Body of pancreas (tissue), 4 donors: Measurements from ENCODE around the gene ADCK2. TPM values are rescaled to one million over a fixed set of nuclear protein-coding genes. Genes with fewer than 3 reads are reported as not detected.

Source experiments
- ATAC-seq: fragments of 150-250 bp; one replicate; pipeline ENCODE4 v1.9.1; 2016
- DNase-seq, 4 donors: peaks; one replicate each; pipeline ENCODE4 v3.0.0-alpha.2; 2019
- H3K27ac ChIP-seq, 4 donors: fragments of 200-600 bp; sonication (generic); 1 replicate in 3 of 4; 2 replicates in 1 of 4; pipeline versions ENCODE4 v1.5.1 to v1.6.1; 2016 to 2019; ENCODE audit warnings: mild to moderate bottlenecking in 1 of 4, mixed read lengths in 1 of 4, moderate library complexity in 1 of 4
- H3K27me3 ChIP-seq, 2 donors: fragments of 200-600 bp; sonication (generic); one replicate each; pipeline ENCODE4 v1.6.0; 2016; ENCODE audit warnings: mild to moderate bottlenecking in 1 of 2
- H3K36me3 ChIP-seq, 2 donors: fragments of 200-600 bp; sonication (generic); replicated peaks in 1 of 2; 2 replicates each; pipeline ENCODE4 v1.5.1; 2016; ENCODE audit warnings: low read depth in 2 of 2; ENCODE audit not compliant: insufficient read depth in 1 of 2
- H3K4me1 ChIP-seq: fragments of 200-600 bp; sonication (generic); one replicate; pipeline ENCODE4 v1.6.0; 2016
- H3K4me3 ChIP-seq, 2 donors: fragments of 200-600 bp; sonication (generic); 1 replicate in 1 of 2; 2 replicates in 1 of 2; pipeline ENCODE4 v1.5.1; 2016 to 2019
- H3K9me3 ChIP-seq, 3 donors: fragments of 200-600 bp; sonication (generic); 1 replicate in 2 of 3; 2 replicates in 1 of 3; pipeline ENCODE4 v1.5.1; 2016
- POLR2A ChIP-seq, 3 donors: fragments of 450-650 bp; IDR thresholded peaks; one replicate each; pipeline ENCODE4 v1.6.1; 2016; ENCODE audit warnings: antibody characterized with exemption in 3 of 3, mild to moderate bottlenecking in 2 of 3
- WGBS, 2 donors: methylation state at CpG; one replicate each; pipeline ENCODE4 v1.1.5; 2017; 5-methylcytosine and 5-hydroxymethylcytosine counted together
- intact Hi-C: fragments of 100-400 bp; cut with DNase I; formaldehyde crosslinking; loops from one replicate; pipeline ENCODE4 v1.15.1; 2023
- total RNA-seq, 2 donors: library from RNA; depleted of rRNA; stranded (reverse); fragments of >200 nt; gene quantifications; one replicate each; pipeline ENCODE4 v1.1.0, GENCODE V29; 2016
- TF ChIP-seq, protein P1 (sequence below), 7 experiments: fragments of 450-650 bp in 4 of 7; fragments of 200-600 bp in 3 of 7; sonication (generic) in 3 of 7; IDR thresholded peaks; one replicate each; pipeline ENCODE4 v1.5.1; 2016 to 2019; ENCODE audit warnings: antibody characterized with exemption in 7 of 7

ADCK2 gene
- total RNA-seq, 2 donors from 2014 or later, result 16.1 to 21.1 TPM

DNA sequence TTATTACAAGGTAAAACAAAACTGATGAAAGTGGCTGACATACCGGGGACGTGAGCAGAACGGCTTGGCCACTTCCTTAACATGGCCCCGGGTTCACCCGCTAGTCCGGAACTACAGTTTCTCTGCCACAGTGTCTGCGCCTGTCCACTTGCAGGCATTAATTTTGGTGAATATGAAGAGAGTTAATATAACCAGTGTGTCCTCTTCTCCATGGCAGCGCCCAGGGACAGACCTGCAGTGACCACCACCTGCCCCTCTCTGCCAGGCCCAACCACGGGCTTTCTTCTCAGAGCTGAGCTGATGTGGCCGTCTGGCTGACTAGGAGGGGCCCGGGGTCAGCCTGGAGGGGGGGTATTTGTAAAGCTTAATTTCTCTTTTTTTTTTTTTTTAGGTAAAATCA, 22.6 kb downstream of the ADCK2 start:
- DNase-seq, result no peak
- intact Hi-C loops, result no loop called here
- H3K27me3 ChIP-seq, result no peaks in the 10 kb centered on the region
- H3K4me3 ChIP-seq, result no peak overlapping the region
- no peak for ATAC-seq
- TF ChIP-seq, protein P1, sequence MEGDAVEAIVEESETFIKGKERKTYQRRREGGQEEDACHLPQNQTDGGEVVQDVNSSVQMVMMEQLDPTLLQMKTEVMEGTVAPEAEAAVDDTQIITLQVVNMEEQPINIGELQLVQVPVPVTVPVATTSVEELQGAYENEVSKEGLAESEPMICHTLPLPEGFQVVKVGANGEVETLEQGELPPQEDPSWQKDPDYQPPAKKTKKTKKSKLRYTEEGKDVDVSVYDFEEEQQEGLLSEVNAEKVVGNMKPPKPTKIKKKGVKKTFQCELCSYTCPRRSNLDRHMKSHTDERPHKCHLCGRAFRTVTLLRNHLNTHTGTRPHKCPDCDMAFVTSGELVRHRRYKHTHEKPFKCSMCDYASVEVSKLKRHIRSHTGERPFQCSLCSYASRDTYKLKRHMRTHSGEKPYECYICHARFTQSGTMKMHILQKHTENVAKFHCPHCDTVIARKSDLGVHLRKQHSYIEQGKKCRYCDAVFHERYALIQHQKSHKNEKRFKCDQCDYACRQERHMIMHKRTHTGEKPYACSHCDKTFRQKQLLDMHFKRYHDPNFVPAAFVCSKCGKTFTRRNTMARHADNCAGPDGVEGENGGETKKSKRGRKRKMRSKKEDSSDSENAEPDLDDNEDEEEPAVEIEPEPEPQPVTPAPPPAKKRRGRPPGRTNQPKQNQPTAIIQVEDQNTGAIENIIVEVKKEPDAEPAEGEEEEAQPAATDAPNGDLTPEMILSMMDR (IDR thresholded peaks at IDR 0.05), result no peak
- no peak for TF ChIP-seq POLR2A (IDR thresholded peaks at IDR 0.05)
- peak overlapping the region in 2 of 4 donors; percentile 78 to 94 for H3K27ac ChIP-seq
- H3K4me1 ChIP-seq, result peaks cover 17% of the 10 kb centered on the region
- no peaks in the 10 kb centered on the region for H3K36me3 ChIP-seq
- WGBS, 2 donors, result 88 to 90% methylated on average over 11 of the region's 11 CpGs
- no peaks in the 10 kb centered on the region for H3K9me3 ChIP-seq

DNA sequence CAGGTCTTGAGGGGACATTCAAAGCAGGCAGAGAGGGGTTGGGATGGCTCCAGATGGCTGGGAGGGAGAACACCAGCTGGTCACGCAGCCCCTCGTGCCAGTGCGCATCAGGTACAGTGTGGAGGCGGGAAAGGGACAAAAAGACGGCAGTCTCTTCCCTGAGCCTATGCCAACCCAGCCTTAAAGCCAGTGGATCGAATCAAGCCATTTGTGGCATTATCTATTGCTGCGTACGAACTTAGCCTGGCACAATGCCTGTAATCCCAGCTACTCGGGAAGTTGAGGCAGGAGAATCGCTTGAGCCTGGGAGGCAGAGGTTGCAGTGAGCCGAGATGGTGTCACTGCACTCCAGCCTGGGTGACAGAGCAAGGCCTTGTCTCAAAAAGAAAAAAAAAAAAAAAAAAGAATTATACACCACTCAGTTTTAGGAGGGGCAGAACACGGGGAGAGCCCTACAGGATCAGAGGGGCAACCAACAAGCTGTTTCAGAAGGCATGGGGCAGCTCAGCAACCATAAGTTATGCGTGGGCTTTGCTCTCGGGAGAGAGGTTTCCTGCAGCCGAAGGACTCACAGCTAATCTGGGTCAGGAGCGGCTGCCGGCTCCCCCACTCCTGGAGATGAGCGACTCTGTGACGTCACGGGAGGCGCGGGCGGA, 23.4 kb downstream of the ADCK2 start:
- no peaks in the 10 kb centered on the region for H3K36me3 ChIP-seq
- 22 to 30% methylated on average over 15 to 16 of the region's 23 CpGs for WGBS, 2 donors
- TF ChIP-seq POLR2A (IDR thresholded peaks at IDR 0.05), result no peak
- TF ChIP-seq, protein P1 (IDR thresholded peaks at IDR 0.05), result no peak
- H3K27me3 ChIP-seq, result no peaks in the 10 kb centered on the region
- peak overlapping the region; percentile 78 to 94 (median 88) for H3K27ac ChIP-seq
- ATAC-seq, result no peak
- peak; percentile 93 to 94 (median 93) for DNase-seq
- H3K4me1 ChIP-seq, result peaks cover 17% of the 10 kb centered on the region
- no peaks in the 10 kb centered on the region for H3K9me3 ChIP-seq
- peak overlapping the region; percentile 93 to 97 for H3K4me3 ChIP-seq
- intact Hi-C loops, result no loop called here

DNA sequence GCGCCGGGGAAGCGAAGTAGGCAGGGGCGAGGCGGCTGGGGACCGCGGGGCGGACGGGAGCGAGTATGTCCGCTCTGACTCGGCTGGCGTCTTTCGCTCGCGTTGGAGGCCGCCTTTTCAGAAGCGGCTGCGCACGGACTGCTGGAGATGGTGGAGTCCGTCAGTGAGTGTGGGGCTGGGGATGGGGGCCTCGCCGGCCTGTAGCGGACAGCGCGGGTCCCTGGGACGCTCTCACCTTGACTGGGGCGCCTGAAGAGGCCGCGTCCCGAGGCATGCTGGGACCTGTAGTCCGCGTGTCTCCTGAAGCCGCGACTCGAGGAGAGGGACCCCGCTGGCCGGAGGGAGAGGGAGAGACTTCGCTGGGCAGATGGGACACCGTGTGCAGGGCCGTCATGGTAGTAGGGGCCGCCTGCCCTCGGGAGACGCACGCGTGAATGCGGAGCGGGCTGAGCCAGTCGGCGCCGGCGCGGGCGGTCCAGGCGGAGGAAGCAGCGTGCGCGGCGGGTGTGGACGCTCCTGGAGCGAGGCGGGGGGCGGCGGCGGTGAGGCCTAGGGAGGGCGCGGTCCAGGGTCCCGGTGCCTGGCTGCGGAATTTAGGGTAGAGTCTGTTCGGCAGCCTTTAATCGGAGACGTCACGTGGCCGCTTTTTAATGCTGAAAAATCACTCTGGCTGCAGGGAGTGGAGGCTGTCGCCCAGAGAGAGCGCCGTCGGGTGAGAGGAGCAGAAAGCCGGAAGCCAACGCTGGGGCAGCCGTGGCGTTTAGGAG, 24.1 kb downstream of the ADCK2 start, which contains the start of gene NDUFB2:
Gene NDUFB2 (plus strand): TSS at position 29 of the 767 bp plus-strand sequence. CDS start 37 bp downstream, at position 66.
- intact Hi-C loops, result no loop called here

DNA sequence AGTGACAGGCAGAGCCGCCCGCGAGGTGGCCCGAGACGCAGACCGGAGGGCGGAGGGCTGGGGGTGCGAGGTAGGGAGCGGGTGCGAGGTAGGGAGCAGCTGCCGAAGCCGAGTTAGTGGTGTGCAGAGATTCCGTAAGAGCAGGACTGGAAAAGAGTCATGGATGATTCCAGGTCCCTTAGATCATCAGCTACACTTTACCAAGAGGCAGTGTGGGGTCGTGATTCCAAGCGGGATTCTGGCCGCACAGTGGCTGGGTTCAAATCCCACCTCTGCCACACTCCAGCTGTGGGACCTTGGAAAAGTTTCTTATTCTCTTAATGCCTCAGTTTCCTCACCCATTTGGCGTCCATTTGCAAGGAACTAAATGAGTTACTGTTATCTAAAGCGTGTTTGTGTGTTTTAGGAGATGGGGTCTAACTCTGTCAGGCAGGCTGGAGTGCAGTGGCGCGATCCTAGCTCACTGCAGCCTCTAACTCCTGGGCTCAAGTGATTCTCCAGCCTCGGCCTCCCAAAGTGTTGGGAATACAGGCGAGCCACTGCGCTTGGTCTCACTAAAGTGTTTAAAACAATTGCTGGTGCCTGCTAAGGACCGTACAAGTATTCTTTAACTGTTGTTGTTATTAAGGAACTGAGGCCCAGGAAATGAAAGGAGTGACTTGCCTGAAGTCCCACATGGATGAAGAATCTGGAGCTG, 24.9 kb downstream of the ADCK2 start:
- no peaks in the 10 kb centered on the region for H3K9me3 ChIP-seq
- H3K36me3 ChIP-seq, result no peaks in the 10 kb centered on the region
- peak overlapping the region in 3 of 4 donors; percentile 78 to 94 (median 89) for H3K27ac ChIP-seq
- H3K4me3 ChIP-seq, result peak overlapping the region; percentile 93 to 97
- intact Hi-C loops, result no loop called here
- no peak for DNase-seq
- peaks cover 17% of the 10 kb centered on the region for H3K4me1 ChIP-seq
- H3K27me3 ChIP-seq, result no peaks in the 10 kb centered on the region
- no peak for ATAC-seq
- WGBS, 2 donors, result 24 to 25% methylated on average over 20 to 24 of the region's 24 CpGs
- TF ChIP-seq, protein P1 (IDR thresholded peaks at IDR 0.05), result no peak

More for the DNA sequence above, 24.1 kb downstream of the ADCK2 start, which contains the start of gene NDUFB2:
- DNase-seq (peak; percentile 57 to 82 (median 74)), ATAC-seq (peak; percentile 93)
- TF ChIP-seq POLR2A (IDR thresholded peaks at IDR 0.05), result peak; percentile 80 to 93 (median 92)
- TF ChIP-seq, protein P1 (IDR thresholded peaks at IDR 0.05), result peak in 1 of 7 experiments; percentile 0
- Histone ChIP-seq H3K27me3 (no peaks in the 10 kb centered on the region), H3K27ac (peak within 1 kb of the TSS; percentile 78 to 94 (median 88)), H3K4me1 (peaks cover 17% of the 10 kb centered on the region), H3K9me3 (no peaks in the 10 kb centered on the region), H3K36me3 (no peaks in the 10 kb centered on the region), H3K4me3 (peak within 1 kb of the TSS; percentile 93 to 97)
- WGBS, 2 donors, result 1 to 10% methylated on average over 2 to 66 of the region's 82 CpGs
